Right forelimb (tissue), 1 donor: ENCODE results near the gene NSD1.
A peak's percentile ranks its signal among the peaks of the same experiment; 100 is the strongest.
"Not testable (repeated sequence)": the region's sequence is repeated elsewhere in the genome, so short reads cannot be mapped to it uniquely, and the experiment has no call there.

ENCODE experiments used
- DNase-seq: peaks from one replicate; pipeline ENCODE4 v3.0.0-alpha.2; 2018

NSD1 gene

DNA sequence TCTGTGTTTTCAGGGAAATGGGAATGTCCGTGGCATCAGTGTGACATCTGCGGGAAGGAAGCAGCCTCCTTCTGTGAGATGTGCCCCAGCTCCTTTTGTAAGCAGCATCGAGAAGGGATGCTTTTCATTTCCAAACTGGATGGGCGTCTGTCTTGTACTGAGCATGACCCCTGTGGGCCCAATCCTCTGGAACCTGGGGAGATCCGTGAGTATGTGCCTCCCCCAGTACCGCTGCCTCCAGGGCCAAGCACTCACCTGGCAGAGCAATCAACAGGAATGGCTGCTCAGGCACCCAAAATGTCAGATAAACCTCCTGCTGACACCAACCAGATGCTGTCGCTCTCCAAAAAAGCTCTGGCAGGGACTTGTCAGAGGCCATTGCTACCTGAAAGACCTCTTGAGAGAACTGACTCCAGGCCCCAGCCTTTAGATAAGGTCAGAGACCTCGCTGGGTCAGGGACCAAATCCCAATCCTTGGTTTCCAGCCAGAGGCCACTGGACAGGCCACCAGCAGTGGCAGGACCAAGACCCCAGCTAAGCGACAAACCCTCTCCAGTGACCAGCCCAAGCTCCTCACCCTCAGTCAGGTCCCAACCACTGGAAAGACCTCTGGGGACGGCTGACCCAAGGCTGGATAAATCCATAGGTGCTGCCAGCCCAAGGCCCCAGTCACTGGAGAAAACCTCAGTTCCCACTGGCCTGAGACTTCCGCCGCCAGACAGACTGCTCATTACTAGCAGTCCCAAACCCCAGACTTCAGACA, 160.4 kb downstream of the NSD1 start:
- no peak for DNase-seq

DNA sequence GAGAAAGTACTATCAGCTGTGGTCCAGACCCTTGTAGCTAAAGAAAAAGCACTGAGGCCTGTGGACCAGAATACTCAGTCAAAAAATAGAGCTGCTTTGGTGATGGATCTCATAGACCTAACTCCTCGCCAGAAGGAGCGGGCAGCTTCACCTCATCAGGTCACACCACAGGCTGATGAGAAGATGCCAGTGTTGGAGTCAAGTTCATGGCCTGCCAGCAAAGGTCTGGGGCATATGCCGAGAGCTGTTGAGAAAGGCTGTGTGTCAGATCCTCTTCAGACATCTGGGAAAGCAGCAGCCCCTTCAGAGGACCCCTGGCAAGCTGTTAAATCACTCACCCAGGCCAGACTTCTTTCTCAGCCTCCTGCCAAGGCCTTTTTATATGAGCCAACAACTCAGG, 161.1 kb downstream of the NSD1 start:
- DNase-seq: no peak

DNA sequence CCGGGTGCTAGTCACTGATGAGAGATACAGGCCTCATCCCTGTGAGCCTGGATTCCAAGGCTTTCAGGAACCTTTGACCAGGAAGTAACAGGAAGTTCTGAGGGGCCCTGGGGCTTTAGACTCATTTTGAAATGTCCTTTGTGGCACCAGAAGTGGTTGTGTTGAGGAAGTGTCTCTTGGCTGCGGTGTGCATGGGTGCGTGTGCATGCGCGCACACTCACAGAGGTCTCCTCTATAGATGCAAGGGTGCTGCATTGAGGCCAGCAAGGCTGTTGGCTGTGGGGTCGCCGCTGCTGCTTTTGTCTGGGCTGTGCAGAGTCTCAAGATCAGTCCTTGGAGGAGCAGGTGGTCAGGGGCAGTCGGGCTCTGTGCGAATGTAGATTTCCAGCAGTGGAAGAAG, 162.4 kb downstream of the NSD1 start:
- DNase-seq: no peak

DNA sequence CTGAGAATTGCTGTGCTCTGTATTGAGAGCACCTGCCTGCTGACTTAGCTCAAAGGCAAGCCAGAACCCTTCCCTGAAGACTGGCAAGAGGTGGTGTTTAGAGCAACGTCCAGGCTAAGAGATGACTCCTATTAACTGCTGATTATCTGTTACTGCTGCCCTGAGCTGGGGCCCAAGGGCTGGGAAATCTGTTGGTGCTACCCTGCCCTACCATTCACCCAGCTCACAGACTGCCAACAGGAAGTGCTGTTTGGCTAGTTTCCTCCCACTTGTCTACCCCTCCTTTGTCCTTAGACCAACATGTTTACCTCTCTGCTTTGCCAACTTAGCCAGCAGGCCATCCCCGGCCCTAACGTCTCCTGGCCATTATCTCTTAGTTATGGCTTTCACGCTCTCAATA, 163.0 kb downstream of the NSD1 start:
- DNase-seq: no peak

DNA sequence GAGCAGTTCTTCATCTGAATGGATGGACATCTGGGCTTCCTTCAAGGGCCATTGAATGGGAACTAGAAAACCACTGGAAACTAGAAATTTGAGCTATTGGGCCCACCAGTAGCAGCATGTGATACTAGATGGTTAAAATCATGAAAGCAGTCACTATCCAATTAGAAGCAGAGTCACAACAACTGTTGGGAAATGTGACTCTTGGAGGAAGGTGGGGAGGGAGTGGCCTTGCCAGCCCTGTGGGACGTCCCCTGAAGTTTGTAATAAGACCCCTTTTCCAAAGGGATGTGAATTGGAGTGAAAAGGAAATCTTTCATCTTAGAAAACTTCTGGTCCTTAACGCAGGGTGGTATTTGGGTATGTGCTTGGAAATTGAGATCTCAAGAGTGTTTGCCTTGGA, 164.3 kb downstream of the NSD1 start:
- no peak for DNase-seq

DNA sequence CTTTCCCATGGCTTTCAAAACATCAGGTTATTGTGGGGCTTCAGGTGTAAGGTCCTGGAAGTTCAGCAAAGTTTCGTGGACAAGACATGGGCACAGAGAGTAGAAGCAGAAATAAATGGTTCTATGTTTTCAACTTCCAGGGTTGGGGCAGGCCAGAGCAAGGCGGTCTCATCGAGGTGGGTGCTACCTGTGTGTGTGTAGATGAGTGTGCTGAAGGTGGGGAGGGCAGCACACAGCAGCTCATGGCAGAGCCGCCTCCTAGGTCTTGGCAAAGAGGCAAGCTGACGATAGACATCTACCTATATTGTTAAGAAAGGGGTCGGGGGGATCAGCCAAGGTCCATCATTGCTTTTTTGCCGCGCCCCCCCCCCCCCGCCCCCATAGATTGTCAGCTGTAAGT, 166.1 kb downstream of the NSD1 start:
- DNase-seq: no peak

DNA sequence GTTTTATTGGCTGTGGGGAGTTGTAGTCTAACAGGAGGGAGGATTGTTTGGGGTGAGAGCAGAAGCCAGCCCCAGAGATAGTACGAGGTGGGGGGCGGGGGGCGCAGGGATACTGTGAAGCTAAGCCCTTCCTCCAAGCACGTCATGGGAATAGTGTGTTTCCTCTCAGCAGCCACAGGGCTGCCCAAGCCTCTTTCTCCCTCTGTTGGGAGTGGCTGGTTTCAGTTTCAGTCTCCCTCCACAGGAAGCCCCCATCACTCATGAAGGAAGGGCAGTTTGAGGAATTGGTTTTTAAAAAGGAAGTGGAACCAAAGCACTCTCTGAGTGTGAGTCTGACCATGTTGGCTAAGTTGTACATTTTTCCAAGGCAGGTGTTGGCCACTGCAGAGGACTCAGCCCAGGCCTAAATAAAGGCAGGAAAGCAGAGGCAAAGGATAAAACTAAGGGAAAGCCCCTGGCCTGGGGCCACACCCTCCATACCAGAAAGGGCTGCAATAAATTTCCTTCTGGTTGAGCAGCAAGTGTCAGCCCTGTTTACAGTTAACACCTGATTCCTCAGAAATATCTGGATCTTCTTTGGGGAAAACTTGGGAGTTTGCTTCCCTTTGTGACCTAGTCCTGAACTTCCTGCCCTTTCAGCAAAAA, 166.8 kb downstream of the NSD1 start:
- no peak for DNase-seq

DNA sequence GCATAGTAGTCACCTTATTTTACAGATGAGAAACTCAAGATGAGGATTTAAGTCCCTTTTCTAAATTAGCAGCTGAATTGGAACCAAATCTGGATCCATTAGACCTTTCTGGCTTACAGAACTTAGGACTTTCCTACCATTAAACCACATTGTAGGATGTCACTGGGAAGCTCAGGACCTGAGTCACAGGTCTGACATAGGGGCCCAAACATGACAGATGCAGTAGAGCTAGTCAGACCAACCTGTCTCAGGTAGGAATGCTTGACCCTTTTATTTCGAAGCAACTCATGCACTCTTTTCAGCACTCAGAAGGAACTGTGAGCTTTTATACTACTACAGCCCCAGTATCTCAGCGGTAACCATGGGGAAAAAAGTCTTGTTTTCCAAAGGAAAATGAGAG, 167.4 kb downstream of the NSD1 start:
- no peak for DNase-seq

DNA sequence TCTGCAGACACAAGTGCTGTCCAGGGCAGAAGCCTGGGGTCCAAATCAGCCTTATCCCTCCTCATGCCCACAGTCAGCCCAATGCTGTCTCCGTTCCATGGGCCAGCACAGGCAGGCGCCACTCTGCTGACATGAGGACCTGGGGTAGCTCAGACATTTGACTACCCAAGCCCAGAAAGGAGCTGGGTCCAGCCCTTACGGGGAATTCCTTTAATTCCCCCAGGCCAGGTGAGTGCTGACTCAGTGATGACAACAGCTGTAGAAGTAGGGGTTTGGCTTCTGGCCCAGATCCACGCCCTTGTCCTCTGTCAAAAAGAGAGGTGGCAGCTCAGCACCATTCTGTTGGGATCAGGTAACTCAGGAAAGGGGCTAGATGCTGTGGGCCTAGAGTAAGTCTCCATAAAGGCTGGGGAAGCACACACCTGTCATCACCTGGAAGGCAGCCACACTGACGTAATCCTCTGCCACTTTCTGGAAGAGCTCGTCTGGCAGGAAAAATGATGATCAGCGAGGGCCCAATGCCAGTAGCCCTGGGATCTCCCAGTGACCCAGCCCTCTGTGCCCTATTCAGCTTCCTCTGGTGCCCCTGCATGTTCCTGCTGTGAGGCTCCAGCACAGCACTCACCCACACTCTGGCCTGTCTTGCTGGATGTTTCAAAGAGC, 168.1 kb downstream of the NSD1 start:
- no peak for DNase-seq

DNA sequence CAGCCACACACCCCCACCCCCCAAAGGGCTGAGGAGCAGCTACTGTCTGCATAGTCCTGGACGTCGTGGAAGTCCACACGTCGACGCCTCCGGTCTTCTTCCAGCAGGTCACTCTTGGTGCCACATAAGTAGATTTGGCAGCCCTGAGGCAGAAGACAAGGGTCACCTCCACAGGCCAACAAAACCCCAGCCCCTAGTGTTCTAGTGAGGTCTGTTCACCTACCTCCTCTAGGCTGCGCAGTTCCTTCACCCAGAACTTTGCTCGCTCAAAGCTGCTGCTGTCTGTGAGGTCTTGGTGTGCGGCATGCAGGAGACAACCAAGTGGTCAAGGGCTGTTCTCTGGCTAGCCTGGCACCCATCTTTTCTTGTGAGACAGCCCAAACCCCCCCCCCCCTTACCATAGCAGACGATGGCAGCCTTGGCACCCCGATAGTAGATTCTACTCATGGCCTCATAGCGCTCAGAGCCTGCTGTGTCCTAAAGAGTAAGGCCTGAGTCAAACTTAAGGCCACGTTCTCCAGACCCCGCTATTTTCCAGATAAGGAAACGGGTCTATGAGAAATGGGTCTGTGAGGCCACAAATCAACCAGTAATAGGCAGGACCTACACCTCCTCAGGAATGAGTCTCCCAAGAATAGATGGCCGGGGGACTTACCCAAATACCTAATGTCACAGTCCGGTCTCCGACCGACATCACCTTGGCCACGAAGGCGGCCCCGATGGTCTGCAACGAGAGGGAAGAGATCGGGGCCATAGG, 169.0 kb downstream of the NSD1 start:
- DNase-seq: no peak

DNA sequence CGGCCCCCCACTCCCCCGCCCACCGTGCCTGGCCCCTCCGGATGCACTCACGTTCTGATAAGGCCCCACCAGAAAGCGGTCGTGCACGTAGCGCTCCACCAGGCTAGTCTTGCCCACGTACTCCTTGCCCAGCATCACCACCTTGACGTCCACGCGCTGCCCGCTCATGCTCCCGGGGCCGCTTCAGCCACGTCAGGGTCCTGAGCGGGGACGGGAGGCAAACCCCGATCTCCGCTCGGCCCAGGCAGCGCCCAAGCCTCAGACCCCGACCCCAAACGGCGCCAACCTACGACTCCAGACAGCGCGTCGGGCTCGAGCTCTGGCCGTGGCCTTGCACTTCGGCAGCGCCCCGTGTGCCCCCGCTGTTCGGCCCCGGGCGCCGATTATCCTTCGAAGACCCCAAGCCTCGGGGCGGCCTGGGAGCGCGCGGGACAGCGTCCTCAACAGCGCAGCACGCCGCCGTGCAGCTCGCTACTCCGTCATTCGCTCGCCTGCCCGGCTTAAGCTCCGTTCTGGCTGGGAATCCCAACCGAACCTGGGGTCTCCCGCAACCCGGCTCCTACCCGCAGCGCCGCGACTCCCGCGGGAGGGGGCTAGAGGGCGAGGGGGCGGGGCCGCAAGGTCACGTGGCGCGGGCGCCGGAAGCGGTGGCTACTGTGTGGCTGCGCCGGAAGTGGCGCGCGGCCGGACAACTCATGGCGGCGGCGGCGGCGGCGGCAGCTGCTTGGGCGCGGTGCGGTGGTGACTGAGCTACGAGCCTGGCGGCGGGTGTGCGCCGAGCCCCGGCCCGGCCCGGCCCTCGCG, 169.8 kb downstream of the NSD1 start, which contains the start of the genes PRELID1 and RAB24:
TSS of gene PRELID1 (plus strand) at position 679 of the 804 bp plus-strand sequence. CDS start 187 bp downstream, outside the sequence.
TSS of gene RAB24 (minus strand) at position 599 of the 804 bp plus-strand sequence. CDS start at position 168, 431 bp downstream.
- peak; percentile 92 for DNase-seq

DNA sequence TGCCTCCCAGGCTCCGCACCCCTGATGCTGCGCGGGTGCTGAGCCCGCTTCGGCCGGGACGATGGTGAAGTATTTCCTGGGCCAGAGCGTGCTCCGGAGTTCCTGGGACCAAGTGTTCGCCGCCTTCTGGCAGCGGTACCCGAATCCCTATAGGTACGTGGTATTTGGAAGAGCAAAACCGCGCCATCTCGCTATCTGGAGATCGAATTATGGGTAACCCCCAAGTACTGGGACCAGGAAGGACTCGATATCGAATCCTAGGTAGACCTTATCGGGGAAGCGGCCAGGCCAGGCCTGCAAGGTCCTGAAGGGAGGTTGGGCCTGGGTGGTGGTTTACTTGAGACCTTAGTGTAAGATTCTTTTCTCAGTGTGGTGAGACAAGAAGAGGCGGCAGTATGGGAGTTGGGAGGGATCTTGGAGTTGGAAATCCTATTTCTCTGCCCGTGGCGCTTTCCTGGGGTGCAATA, 170.4 kb downstream of the NSD1 start:
- DNase-seq: no peak

DNA sequence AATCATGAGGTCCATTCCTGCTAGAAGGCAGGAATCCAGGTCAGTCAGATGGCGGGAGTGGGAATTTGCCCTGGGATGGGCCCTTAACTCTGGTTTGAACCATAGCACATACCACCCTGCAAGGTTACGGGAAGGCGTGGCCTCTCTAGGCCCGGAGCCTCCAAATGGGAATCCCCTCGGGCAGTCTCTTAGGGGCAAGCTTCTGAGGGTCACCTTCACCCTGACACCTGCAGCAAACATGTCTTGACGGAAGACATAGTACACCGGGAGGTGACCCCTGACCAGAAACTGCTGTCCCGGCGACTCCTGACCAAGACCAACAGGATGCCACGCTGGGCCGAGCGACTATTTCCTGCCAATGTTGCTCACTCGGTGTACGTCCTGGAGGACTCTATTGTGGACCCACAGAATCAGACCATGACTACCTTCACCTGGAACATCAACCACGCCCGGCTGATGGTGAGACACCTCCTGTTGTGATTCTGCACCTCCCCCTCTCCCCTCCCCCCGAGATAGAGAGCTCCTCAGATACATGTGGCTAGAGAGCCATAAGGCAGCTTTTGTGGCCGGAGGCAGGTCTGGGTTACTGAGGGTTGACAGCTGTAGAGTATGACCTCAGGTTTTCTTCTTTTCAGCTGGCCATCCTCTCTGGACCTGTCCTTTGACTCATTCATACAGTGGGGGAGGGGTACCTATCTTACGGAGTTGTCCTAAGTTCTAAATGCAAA, 171.0 kb downstream of the NSD1 start:
- no peak for DNase-seq

DNA sequence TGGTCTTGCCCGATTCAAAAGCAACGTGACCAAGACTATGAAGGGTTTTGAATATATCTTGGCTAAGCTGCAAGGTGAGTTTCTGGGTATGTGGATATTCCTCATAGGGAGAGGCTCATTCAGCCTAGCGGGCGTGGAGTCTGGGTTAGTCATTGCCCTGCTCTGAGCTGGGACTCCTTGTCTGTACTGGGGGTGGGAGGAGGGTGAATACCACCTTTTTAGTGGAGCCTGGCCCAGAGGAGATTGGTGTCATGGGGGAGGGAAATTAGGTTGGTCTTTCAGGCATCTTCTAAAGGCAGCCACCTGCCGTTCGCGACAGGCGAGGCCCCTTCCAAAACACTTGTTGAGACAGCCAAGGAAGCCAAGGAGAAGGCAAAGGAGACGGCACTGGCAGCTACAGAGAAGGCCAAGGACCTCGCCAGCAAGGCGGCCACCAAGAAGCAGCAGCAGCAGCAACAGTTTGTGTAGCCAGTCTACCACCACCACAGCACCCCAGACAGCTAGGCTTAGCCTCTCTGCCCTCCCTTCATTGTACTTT, 172.6 kb downstream of the NSD1 start:
- not testable (repeated sequence) for DNase-seq

DNA sequence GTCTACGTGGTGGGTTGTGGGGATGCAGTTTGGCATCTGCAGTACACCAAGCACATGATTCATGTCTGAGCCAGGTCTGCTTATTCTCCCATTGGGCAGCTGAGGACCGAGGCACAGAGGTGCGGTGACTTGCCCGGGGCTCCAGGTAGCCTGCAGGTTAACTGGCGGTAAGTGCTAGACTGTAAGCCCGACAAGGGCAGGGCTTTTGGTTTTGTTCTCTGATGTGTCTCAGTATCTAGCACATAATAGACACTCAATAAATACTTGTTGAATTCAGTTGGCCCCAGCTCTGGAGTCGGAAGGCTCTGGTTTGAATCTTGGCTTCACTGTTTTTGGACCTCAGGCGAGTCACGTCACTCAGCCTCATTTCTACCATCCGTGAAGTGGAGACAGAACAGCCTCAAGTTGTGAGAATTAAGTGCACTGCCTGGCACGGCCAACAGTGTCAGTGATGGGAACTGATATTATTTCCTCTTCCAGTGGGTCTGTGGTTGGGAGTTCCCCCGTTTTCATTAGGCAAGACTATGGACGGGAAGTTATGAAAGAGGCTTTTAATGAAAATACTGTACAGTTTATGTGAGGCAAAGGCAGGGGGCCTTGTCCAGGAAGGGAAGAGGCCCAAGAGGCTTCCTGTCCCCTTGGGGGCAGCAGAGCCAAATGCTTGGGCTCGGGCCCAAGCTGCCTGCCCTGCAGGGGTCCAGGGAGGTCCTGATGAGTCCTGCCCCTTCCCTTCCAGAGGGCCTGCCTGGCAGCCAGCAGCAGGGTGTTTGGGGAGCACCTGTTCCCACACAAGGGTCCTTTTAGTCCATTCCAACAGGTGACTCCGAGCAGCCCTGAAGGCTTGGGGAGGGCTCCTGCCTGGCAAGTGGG, 173.3 kb downstream of the NSD1 start:
- DNase-seq: no peak

DNA sequence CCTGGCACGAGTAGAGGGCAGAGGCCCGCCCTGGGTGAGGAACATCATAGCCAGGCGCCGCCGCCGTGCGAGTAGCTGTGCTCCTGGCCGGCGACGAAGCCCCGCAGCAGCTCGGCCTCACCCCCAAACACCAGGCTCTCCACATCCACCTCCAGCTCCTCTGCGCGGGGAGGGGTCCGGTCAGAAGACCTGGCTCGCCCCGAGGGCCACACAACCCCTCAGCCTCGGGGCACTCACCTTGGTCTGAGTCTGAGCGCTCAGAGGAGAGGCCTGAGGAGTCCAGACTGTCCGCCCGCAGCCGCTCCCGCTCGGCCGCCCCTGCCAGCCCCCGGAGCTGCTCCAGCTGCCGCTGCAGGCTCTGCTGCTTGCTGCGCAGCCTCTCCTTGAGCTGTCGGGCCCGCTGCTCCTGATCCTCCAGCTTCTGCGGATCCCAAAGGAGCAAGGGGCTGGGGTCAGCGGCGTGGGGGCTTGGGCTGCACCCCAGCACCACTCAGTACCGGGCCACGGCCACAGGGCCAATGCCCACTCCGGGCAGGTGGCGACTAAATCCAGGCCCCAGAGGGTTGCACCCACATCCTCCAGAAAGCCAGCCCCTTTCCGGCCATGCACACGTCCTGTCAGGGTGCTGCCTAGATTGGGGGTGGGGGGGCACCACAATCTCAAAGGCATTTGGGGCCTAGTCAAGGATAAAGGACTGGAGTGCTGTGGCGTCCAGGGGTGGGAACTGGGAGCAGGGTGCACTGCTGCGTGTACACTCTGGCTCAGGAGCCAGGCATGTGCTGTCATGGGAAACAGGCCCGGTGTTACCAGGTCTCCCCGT, 174.2 kb downstream of the NSD1 start:
- no peak for DNase-seq

DNA sequence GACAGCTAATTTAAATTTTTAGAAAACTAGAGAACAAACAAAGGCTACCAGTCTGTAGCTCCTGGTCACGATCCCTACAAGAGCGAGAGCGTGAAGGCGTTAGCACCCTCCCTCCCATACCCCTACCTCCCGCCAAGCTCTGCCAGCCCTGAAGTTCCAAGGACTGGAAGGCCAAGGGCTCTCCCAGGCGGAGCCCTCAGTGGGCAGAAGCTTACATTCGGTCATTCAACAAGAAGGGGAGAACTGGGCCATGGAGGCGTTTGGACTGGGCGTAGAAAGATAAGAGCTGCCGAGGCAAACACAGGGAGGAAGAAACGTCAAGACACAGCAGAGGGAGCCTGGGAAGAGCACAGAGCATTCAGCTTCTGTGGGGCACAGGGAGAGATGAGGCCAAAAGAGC, 175.2 kb downstream of the NSD1 start:
- DNase-seq: no peak

DNA sequence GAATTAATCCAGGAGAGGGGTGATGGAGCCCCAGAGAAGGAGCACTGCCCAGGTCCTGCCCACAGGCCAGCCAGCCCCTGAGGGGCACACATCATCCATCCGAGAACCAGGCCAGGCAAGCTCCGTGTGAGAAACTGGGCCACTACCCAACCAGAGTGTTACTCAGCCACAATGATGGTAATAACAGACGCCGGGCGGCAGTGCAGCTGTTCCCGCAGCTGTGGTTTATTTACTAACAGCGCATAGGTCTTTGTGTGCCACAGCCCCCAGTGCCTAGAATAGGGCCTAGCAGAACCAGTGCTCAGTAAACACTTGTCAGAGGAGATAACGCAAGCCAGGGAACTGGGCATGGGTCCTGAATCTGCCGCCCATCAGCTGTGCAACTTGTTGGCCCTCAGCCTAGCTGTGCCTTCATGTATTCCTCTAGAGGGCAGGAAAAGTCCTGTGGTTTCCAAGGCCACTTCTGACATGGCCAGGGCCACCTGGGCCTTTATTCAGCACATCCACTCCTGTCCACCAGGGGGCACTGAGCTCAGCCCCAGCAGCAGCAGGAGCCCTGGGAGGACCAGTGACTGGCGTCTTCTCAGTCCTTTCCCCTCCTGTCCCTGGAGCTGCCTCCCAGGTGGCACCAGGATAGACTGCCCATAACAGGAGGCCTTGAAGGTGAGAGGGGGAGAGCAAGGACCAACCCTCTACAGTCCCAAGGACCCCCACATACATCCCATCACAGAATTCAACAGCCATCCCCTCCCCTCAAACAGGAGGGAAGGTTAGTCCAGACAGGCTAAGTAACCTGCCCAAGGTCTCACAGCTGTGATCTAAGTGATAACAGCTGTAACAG, 176.0 kb downstream of the NSD1 start:
- DNase-seq: peak; percentile 76
